Activated naive CD8-positive, alpha-beta T cell treated with anti-CD3 and anti-CD28 coated beads for 36 hours (primary cell): ENCODE results near the gene OR2AT4. TPM values are rescaled to one million over a fixed set of nuclear protein-coding genes. Genes with fewer than 3 reads are reported as not detected.
"Not testable (repeated sequence)": the region's sequence is repeated elsewhere in the genome, so short reads cannot be mapped to it uniquely, and the experiment has no call there.

Source experiments
- DNase-seq: peaks from one replicate; pipeline ENCODE4 v3.0.0; 2021
- H3K27ac Mint-ChIP-seq: one replicate; pipeline ENCODE4 v1.8.0; 2022; ENCODE audit warnings: mild to moderate bottlenecking, moderate library complexity, mixed read lengths
- H3K27me3 Mint-ChIP-seq: one replicate; pipeline ENCODE4 v1.8.0; 2022; ENCODE audit warnings: mild to moderate bottlenecking, mixed read lengths
- H3K36me3 Mint-ChIP-seq: one replicate; pipeline ENCODE4 v1.8.0; 2021; ENCODE audit warnings: mild to moderate bottlenecking, mixed read lengths
- H3K4me1 Mint-ChIP-seq: one replicate; pipeline ENCODE4 v1.8.0; 2021; ENCODE audit warnings: mixed read lengths
- H3K4me3 Mint-ChIP-seq: one replicate; pipeline ENCODE4 v1.8.0; 2022; ENCODE audit warnings: mild to moderate bottlenecking, moderate library complexity, mixed read lengths
- H3K9me3 Mint-ChIP-seq: one replicate; pipeline ENCODE4 v1.8.0; 2022; ENCODE audit warnings: mixed read lengths
- total RNA-seq, 2 experiments: library from RNA; stranded (reverse); gene quantifications; one replicate each; pipeline ENCODE4 v1.2.3, GENCODE V29; 2021

OR2AT4 gene
- total RNA-seq, 2 experiments from 2014 or later, result not detected

- Mint-ChIP-seq H3K4me1 (no peaks in the 10 kb centered on the region), H3K27me3 (peaks cover 40% of the 10 kb centered on the region), H3K27ac (no peak overlapping the region)
Measured at GRCh38 chr11:75114465-75114864, 17.8 kb upstream of the OR2AT4 start.

GRCh38 chr11:75113030-75113429, 16.4 kb upstream of the OR2AT4 start:
- peaks cover 24% of the 10 kb centered on the region for H3K9me3 Mint-ChIP-seq
- no peak overlapping the region for H3K4me3 Mint-ChIP-seq
- H3K36me3 Mint-ChIP-seq, result peaks cover 1% of the 10 kb centered on the region
- DNase-seq, result no peak
- peaks cover 28% of the 10 kb centered on the region for H3K27me3 Mint-ChIP-seq
- no peaks in the 10 kb centered on the region for H3K4me1 Mint-ChIP-seq
- no peak overlapping the region for H3K27ac Mint-ChIP-seq

More at GRCh38 chr11:75114465-75114864, 17.8 kb upstream of the OR2AT4 start:
- Mint-ChIP-seq H3K9me3 (peaks cover 27% of the 10 kb centered on the region), H3K4me3 (no peak overlapping the region), H3K36me3 (peaks cover 1% of the 10 kb centered on the region)
- DNase-seq, result no peak

- Mint-ChIP-seq H3K27ac (no peak overlapping the region), H3K4me3 (no peak overlapping the region), H3K9me3 (peaks cover 24% of the 10 kb centered on the region), H3K27me3 (peaks cover 28% of the 10 kb centered on the region), H3K4me1 (no peaks in the 10 kb centered on the region), H3K36me3 (peaks cover 1% of the 10 kb centered on the region)
- DNase-seq, result no peak
Measured at GRCh38 chr11:75112200-75112599, 15.5 kb upstream of the OR2AT4 start.

GRCh38 chr11:75107187-75107586, 10.5 kb upstream of the OR2AT4 start:
- H3K36me3 Mint-ChIP-seq, result no peaks in the 10 kb centered on the region
- peaks cover 18% of the 10 kb centered on the region for H3K27me3 Mint-ChIP-seq
- peaks cover 5% of the 10 kb centered on the region for H3K4me1 Mint-ChIP-seq
- no peak for DNase-seq
- H3K27ac Mint-ChIP-seq, result no peak overlapping the region
- no peak overlapping the region for H3K4me3 Mint-ChIP-seq
- peaks cover 13% of the 10 kb centered on the region for H3K9me3 Mint-ChIP-seq

DNA sequence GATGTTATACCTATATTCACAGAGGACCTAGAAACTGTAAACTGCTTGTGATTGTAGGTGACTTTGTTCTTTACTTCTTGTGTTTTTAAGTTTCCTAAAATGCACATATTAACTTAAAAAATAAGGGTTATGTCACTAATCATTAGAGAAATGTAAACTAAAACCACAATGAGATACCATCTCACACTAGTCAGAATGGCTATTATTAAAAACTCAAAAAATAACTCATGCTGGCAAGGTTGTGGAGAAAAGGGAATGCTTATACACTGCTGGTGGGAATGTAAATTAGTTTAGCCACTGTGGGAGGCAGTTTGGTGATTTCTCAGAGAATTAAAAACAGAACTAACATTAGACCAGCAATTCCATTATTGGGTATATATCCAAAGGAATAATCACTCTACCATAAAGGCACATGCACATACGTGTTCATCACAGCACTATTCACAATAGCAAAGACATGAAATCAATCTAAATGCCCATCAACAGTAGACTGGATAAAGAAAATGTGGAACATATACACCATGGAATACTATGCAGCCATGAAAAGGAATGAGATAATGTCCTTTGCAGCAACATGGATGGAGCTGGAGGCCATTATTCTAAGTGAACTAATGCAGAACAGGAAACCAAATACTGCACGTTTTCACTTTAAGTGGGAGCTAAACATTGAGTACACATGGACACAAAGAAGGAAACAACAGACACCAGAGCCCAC, 9.4 kb upstream of the OR2AT4 start:
- H3K36me3 Mint-ChIP-seq, DNase-seq, H3K4me3 Mint-ChIP-seq, H3K4me1 Mint-ChIP-seq, H3K9me3 Mint-ChIP-seq, H3K27ac Mint-ChIP-seq: not testable (repeated sequence)
- peaks cover 28% of the 10 kb centered on the region for H3K27me3 Mint-ChIP-seq

DNA sequence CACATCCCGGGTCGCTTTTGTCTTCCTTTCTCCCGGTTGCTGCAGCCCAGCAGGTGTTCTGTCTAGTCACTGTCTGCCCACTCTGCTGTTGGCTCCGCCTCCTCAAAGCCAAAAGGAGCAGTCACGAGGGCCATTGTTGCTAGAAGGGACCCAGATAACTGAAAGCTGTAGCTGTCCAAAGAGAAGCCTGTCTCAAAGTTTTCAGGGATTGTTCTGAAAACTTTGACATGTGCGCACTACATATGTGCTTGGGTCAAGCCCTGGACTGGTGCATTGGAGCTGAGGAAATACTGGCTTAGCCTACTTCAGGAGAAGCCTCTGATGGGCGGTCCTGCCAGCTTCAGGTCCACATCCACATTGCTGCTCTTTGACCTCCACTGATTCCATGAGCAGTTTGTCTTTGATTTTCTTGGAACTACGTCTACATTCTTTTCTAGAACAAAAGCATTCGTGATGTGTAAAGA, 8.8 kb upstream of the OR2AT4 start:
- Mint-ChIP-seq H3K27me3 (peaks cover 27% of the 10 kb centered on the region), H3K9me3 (peaks cover 4% of the 10 kb centered on the region), H3K27ac (no peak overlapping the region), H3K36me3 (no peaks in the 10 kb centered on the region), H3K4me3 (no peak overlapping the region), H3K4me1 (peaks cover 5% of the 10 kb centered on the region)
- DNase-seq, result no peak

GRCh38 chr11:75103380-75104026, 6.8 kb upstream of the OR2AT4 start:
- Mint-ChIP-seq H3K4me3 (no peak overlapping the region), H3K27ac (no peak overlapping the region), H3K4me1 (peaks cover 9% of the 10 kb centered on the region), H3K27me3 (peaks cover 35% of the 10 kb centered on the region), H3K9me3 (peaks cover 4% of the 10 kb centered on the region), H3K36me3 (no peaks in the 10 kb centered on the region)
- DNase-seq, result no peak

GRCh38 chr11:75101424-75102128, 4.9 kb upstream of the OR2AT4 start:
- Mint-ChIP-seq H3K4me3 (no peak overlapping the region), H3K36me3 (no peaks in the 10 kb centered on the region), H3K27ac (no peak overlapping the region), H3K9me3 (peaks cover 4% of the 10 kb centered on the region), H3K27me3 (peaks cover 38% of the 10 kb centered on the region), H3K4me1 (peaks cover 9% of the 10 kb centered on the region)
- DNase-seq, result no peak

- no peak overlapping the region for H3K4me3 Mint-ChIP-seq
- no peak overlapping the region for H3K27ac Mint-ChIP-seq
- peaks cover 39% of the 10 kb centered on the region for H3K27me3 Mint-ChIP-seq
- peaks cover 9% of the 10 kb centered on the region for H3K4me1 Mint-ChIP-seq
- H3K36me3 Mint-ChIP-seq, result no peaks in the 10 kb centered on the region
- H3K9me3 Mint-ChIP-seq, result no peaks in the 10 kb centered on the region
- peak; percentile 16 for DNase-seq
Measured at GRCh38 chr11:75100314-75100713, 3.6 kb upstream of the OR2AT4 start.

DNA sequence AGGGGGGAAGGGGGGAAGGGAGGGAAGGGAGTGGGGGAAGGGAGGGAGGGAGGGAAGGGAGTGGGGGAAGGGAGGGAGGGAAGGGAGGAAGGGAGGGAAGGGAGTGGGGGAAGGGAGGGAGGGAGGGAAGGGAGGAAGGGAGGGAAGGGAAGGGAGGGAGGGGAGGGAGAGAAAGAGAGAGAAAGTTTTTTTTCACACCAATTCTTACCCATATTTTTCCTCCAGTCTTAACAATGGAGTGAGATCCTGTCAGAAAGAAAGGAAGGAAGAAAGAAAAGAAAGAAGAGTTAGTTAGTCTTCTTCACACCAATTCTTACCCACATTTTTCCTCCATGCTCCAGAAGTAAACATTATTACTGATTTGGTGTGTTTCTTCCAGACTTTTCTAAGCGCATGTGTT, 3.0 kb upstream of the OR2AT4 start:
- DNase-seq, result no peak
- Mint-ChIP-seq H3K9me3 (no peaks in the 10 kb centered on the region), H3K4me3 (no peak overlapping the region), H3K36me3 (no peaks in the 10 kb centered on the region), H3K4me1 (peaks cover 9% of the 10 kb centered on the region), H3K27ac (no peak overlapping the region), H3K27me3 (peaks cover 46% of the 10 kb centered on the region)

- H3K4me1 Mint-ChIP-seq, H3K4me3 Mint-ChIP-seq, H3K36me3 Mint-ChIP-seq, H3K27ac Mint-ChIP-seq, DNase-seq, H3K9me3 Mint-ChIP-seq: not testable (repeated sequence)
- peaks cover 52% of the 10 kb centered on the region for H3K27me3 Mint-ChIP-seq
Measured at GRCh38 chr11:75098835-75099439, 2.3 kb upstream of the OR2AT4 start.

- not testable (repeated sequence) for DNase-seq, H3K36me3 Mint-ChIP-seq, H3K9me3 Mint-ChIP-seq, H3K27ac Mint-ChIP-seq, H3K4me3 Mint-ChIP-seq, H3K4me1 Mint-ChIP-seq
- H3K27me3 Mint-ChIP-seq, result peaks cover 48% of the 10 kb centered on the region
Measured at GRCh38 chr11:75098181-75098580, 1.5 kb upstream of the OR2AT4 start.

DNA sequence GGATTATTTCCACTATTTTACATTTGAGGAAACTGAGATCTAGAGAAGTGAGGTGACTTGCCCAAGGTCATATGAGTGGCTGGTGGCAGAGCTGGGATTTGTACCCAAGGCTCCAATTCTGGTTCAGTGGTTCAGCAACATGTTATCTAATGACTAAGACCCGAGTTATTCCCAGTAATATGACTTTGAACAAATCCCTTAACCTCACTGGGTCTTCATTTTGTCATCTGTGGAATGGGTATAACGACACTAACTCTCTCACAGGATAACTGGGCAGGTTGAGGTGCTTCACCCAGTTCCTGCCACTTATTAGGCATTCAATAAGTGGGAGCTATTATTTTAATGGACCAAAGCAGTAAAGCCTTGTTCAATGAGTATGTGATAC, 489 bp upstream of the OR2AT4 start:
- Mint-ChIP-seq H3K27ac (no peak overlapping the region), H3K4me1 (peaks cover 4% of the 10 kb centered on the region), H3K9me3 (no peaks in the 10 kb centered on the region), H3K36me3 (no peaks in the 10 kb centered on the region), H3K4me3 (no peak overlapping the region), H3K27me3 (peaks cover 46% of the 10 kb centered on the region)
- no peak for DNase-seq

- not testable (repeated sequence) for H3K4me3 Mint-ChIP-seq, H3K27ac Mint-ChIP-seq, H3K36me3 Mint-ChIP-seq, DNase-seq, H3K4me1 Mint-ChIP-seq
- Mint-ChIP-seq H3K9me3 (peaks cover 12% of the 10 kb centered on the region), H3K27me3 (peaks cover 44% of the 10 kb centered on the region)
Measured at GRCh38 chr11:75094382-75094781, 2.3 kb downstream of the OR2AT4 start.

DNA sequence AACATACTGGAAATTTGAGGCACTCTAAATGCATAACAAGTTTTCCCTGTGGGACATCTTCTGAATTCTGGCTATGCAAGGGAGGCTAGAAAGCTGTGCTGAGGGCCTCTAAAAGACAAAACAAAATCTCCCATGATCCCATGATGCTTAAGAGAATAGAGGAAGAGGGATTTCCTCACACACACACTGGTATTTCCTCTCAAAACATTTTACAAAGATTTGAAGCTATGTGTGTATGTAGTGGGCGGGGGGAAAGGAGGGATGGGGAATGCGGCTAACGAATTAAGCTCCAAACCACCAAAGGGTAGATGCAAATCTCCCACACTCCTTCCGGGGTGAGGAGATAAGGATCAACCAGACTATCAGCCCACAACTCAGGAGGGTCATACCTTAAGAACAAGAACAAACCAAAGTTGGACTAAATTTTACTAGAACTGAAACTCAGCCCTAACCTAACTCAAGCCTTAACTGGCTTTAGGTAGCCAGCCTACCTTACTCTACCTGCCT, 6.0 kb downstream of the OR2AT4 start:
- H3K36me3 Mint-ChIP-seq, result no peaks in the 10 kb centered on the region
- H3K27ac Mint-ChIP-seq, result no peak overlapping the region
- H3K4me1 Mint-ChIP-seq, result no peaks in the 10 kb centered on the region
- peaks cover 12% of the 10 kb centered on the region for H3K9me3 Mint-ChIP-seq
- no peak for DNase-seq
- peaks cover 38% of the 10 kb centered on the region for H3K27me3 Mint-ChIP-seq
- no peak overlapping the region for H3K4me3 Mint-ChIP-seq
